H4 (cell line): ENCODE measurements around the gene MCF2L2. TPM values are rescaled to one million over a fixed set of nuclear protein-coding genes. Genes with fewer than 3 reads are reported as not detected.

ENCODE experiments used
- DNase-seq: peaks from one replicate; pipeline ENCODE4 v3.0.0-alpha.2; 2015; ENCODE audit warnings: low spot score
- total RNA-seq: library from RNA; depleted of rRNA; stranded (reverse); fragments of >200 nt; shearing (Covaris generic); gene quantifications from 2 replicates; pipeline ENCODE4 v1.2.3, GENCODE V29; 2014; rRNA removed

MCF2L2 gene
- total RNA-seq, 1 experiment from 2014 or later = 0.64 TPM

DNA sequence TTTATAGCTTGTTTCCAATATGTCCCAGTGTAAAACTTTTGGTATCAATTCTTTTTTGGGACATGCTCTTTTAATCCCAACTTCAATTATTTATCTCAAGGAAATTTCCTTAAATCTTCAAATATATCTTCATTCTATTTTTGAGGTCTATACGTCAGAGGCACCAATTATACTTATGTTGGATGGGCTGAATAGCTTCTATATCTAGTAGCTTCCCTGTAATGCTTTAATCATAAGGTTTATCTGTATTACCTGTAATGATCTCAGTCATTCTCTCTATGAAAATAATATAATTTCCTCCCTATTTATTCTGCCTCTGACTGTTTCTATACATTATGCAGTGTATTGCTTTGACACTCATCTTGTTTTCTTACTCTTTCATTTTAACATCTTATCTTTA, 299.2 kb downstream of the MCF2L2 start:
- DNase-seq = no peak

DNA sequence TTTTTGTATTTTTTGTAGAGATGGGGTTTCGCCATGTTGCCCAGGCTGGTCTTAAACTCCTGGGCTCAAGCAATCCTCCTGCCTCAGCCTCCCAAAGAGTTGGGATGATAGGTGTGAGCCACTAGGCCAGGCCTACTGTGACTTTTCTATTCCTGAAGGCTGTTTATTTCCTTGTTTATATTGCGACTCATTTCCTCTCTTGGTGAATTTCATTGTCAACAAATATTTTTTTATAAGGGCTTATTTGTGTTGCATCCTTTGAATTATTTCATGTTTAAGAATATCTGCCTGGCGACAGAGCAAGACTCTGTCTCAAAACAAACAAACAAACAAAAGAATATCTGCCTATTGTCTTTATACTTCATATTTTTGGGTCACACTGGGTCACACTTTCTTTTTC, 299.7 kb downstream of the MCF2L2 start:
- DNase-seq = no peak

Other genes with a start within 250 kb of the MCF2L2 start
- 6.4 and 14.7 TPM in 2 replicates for gene B3GNT5, start 175.4 kb downstream of the MCF2L2 start, total RNA-seq
- gene KLHL6, start 127.1 kb upstream of the MCF2L2 start, total RNA-seq = not detected in 2 replicates
- 38.9 and 40.7 TPM in 2 replicates for gene KLHL24, start 207.0 kb upstream of the MCF2L2 start, total RNA-seq